ENCODE results near the gene CCR5. TPM values are rescaled to one million over a fixed set of nuclear protein-coding genes. Genes with fewer than 3 reads are reported as not detected.

CCR5 gene
- total and polyA plus RNA-seq, 9 of the 15 experiments (the other 6 are each of a cell fraction or from before 2014, with no cell fraction given): not detected

- Histone ChIP-seq H3K4me2 (ENCODE audit: insufficient read depth, low read length) (peak overlapping the region; percentile 84), H3K9ac (ENCODE audit: insufficient read depth in 1 of 2, low read depth in 2 of 2, low read length in 2 of 2) (peak overlapping the region; percentile 53 to 66; a peak in 3 of 4 replicates)
- no peak for TF ChIP-seq CSDE1 (IDR thresholded peaks at IDR 0.05)
- 0 out of 2 replicates have a peak, but pooled peaks have one; percentile 77 for TF ChIP-seq ZNF395 (CRISPR knock-in tag; IDR thresholded peaks at IDR 0.05)
- TF ChIP-seq JUND (IDR thresholded peaks at IDR 0.05; ENCODE audit: borderline replicate concordance, low read depth, low read length): peak; percentile 39; the same call in 1 of the 2 replicates
- no peak for TF ChIP-seq JUND (tag; IDR thresholded peaks at IDR 0.05; ENCODE audit: borderline replicate concordance, low read depth, low read length)
- no peak for TF ChIP-seq CBX2 (IDR thresholded peaks at IDR 0.05; ENCODE audit: insufficient read depth, low read length, poor library complexity, severe bottlenecking)
- no peak for TF ChIP-seq RERE (CRISPR knock-in tag; IDR thresholded peaks at IDR 0.05; ENCODE audit: borderline replicate concordance)
- no peak for TF ChIP-seq ZFP36 (IDR thresholded peaks at IDR 0.05; ENCODE audit: low read depth, low read length, partially characterized antibody)
- TF ChIP-seq CTBP1 (IDR thresholded peaks at IDR 0.05; ENCODE audit: borderline replicate concordance): no peak
- no peak for TF ChIP-seq ZNF79 (CRISPR knock-in tag; IDR thresholded peaks at IDR 0.05; ENCODE audit: low read depth)
- TF ChIP-seq BRD4 (IDR thresholded peaks at IDR 0.05): peak; percentile 34; the same call in 1 of the 2 replicates
- TF ChIP-seq MYNN (IDR thresholded peaks at IDR 0.05): no peak
- TF ChIP-seq MYNN (CRISPR knock-in tag; IDR thresholded peaks at IDR 0.05): no peak
- TF ChIP-seq TFE3 (CRISPR knock-in tag; IDR thresholded peaks at IDR 0.05): no peak
- TF ChIP-seq ZNF384 (IDR thresholded peaks at IDR 0.05; ENCODE audit: low read depth, low read length): no peak
Observed at GRCh38 chr3:46406443-46406787, 35.7 kb downstream of the CCR5 start.

More at GRCh38 chr3:46406443-46406787, 35.7 kb downstream of the CCR5 start:
- Histone ChIP-seq H3K4me1 (replicated peaks in 1 of 2; ENCODE audit: control insufficient read depth in 2 of 2, insufficient read depth in 2 of 2, low read length in 2 of 2) (peaks cover 25 to 39% of the 10 kb centered on the region in 2 experiments), H3K9me3 (replicated peaks; ENCODE audit: control insufficient read depth, insufficient read depth, low read depth, low read length) (no peaks in the 10 kb centered on the region), H3K27me3 (ENCODE audit: control insufficient read depth in 2 of 2, insufficient read depth in 2 of 2, low read length in 2 of 2) (no peaks in the 10 kb centered on the region), H4K20me1 (replicated peaks; ENCODE audit: control insufficient read depth, insufficient read depth, low read length) (no peaks in the 10 kb centered on the region), H3K36me3 (ENCODE audit: control insufficient read depth, insufficient read depth, low read length) (no peaks in the 10 kb centered on the region), H3K9me1 (ENCODE audit: control insufficient read depth, insufficient read depth, low read length) (no peaks in the 10 kb centered on the region), H3K79me2 (ENCODE audit: control insufficient read depth, insufficient read depth, low read length) (peaks cover 2% of the 10 kb centered on the region; the same call in 1 of the 3 replicates), H2AFZ (ENCODE audit: low read depth, low read length) (peak overlapping the region; percentile 96), H3K27ac (ENCODE audit: extremely low read depth, low read depth, low read length) (peak overlapping the region; percentile 88), H3K4me3 (peak overlapping the region; percentile 35; the same call in 1 of the 2 replicates)
- DNase-seq (ENCODE audit: extremely low read depth in 1 of 4, low spot score in 3 of 4) (peak; percentile 26 to 48 (median 44)), FAIRE-seq (no peak), ATAC-seq (peak; percentile 5; the same call in 2 of the 3 replicates)
- 24% methylated on average over 4 of the region's 4 CpGs for WGBS (ENCODE audit: insufficient coverage, low coverage, missing lambda C conversion rate)
- intact Hi-C loops (cut with micrococcal nuclease) (no loop called here), in situ Hi-C loops (cut with MboI) (loop anchor here (25.0 kb wide), 1 partner anchor 1369 kb away; the partner anchor contains the start of gene CLEC3B)
- POLR2A ChIA-PET: no interaction called here
- TSS peak; percentile 79 for BruUV-seq (replicated peaks)
- CTCF ChIA-PET (ENCODE audit: low intra/inter-chr PET ratio): no interaction called here

All from K562 (cell line).